GM18951 (cell line): Measurements from ENCODE around the gene HEBP1.
"Not testable (repeated sequence)": the region's sequence is repeated elsewhere in the genome, so short reads cannot be mapped to it uniquely, and the experiment has no call there.

ENCODE experiments used
- POLR2A ChIP-seq: IDR thresholded peaks from 4 replicates; pipeline ENCODE4 v1.6.1; 2011; ENCODE audit warnings: mild to moderate bottlenecking; ENCODE audit not compliant: insufficient read length, insufficient read depth; ENCODE audit errors: extremely low read depth
- in situ Hi-C: fragments of 300-500 bp; cut with MboI; formaldehyde crosslinking; loops from one replicate; pipeline ENCODE4 v1.12.0; 2022; ENCODE audit warnings: low sequenced_read_pairs, mixed read lengths, inconsistent platforms; ENCODE audit not compliant: unreplicated experiment

HEBP1 gene

GRCh38 chr12:12999959-13000615 is at the start of gene HEBP1:
Gene HEBP1 (minus strand): TSS chr12:13000265. CDS start chr12:13000114, 151 bp downstream.
- no peak for TF ChIP-seq POLR2A
- in situ Hi-C loops = no loop called here

- no peak for TF ChIP-seq POLR2A
These were observed 49.8 kb upstream of the HEBP1 start for GRCh38 chr12:13049816-13050215.

GRCh38 chr12:13046964-13047363 is 46.9 kb upstream of the HEBP1 start:
- no peak for TF ChIP-seq POLR2A
- in situ Hi-C loops = no loop called here

More at GRCh38 chr12:13049816-13050215, 49.8 kb upstream of the HEBP1 start:
- in situ Hi-C loops = no loop called here

GRCh38 chr12:13045816-13046215 is 45.8 kb upstream of the HEBP1 start:
- no peak for TF ChIP-seq POLR2A
- in situ Hi-C loops = no loop called here

- TF ChIP-seq POLR2A = no peak
- in situ Hi-C loops = no loop called here
These were observed 44.8 kb upstream of the HEBP1 start for GRCh38 chr12:13044906-13045299.

- peak; percentile 51 for TF ChIP-seq POLR2A
- in situ Hi-C loops = no loop called here
These were observed 44.2 kb upstream of the HEBP1 start, which contains the start of gene FAM234B for GRCh38 chr12:13044002-13044905. Gene FAM234B (plus strand): TSS chr12:13044381. CDS start chr12:13044404, 23 bp downstream.

- in situ Hi-C loops = no loop called here
- no peak for TF ChIP-seq POLR2A
These were observed 42.7 kb upstream of the HEBP1 start for GRCh38 chr12:13042666-13043230.

- in situ Hi-C loops = no loop called here
- no peak for TF ChIP-seq POLR2A
These were observed 41.2 kb upstream of the HEBP1 start for GRCh38 chr12:13041224-13041623.

- no peak for TF ChIP-seq POLR2A
- in situ Hi-C loops = no loop called here
These were observed 39.4 kb upstream of the HEBP1 start for GRCh38 chr12:13039328-13039956.

GRCh38 chr12:13038491-13039161 is 38.6 kb upstream of the HEBP1 start:
- TF ChIP-seq POLR2A = no peak
- in situ Hi-C loops = no loop called here

GRCh38 chr12:13036881-13037280 is 36.8 kb upstream of the HEBP1 start:
- TF ChIP-seq POLR2A = no peak
- in situ Hi-C loops = no loop called here

- in situ Hi-C loops = not testable (repeated sequence)
These were observed 35.3 kb upstream of the HEBP1 start for GRCh38 chr12:13035335-13035734.

GRCh38 chr12:13033476-13033875 is 33.4 kb upstream of the HEBP1 start:
- in situ Hi-C loops = no loop called here

More at GRCh38 chr12:13033476-13033875, 33.4 kb upstream of the HEBP1 start:
- no peak for TF ChIP-seq POLR2A
